HepG2 (cell line): ENCODE results near the gene VWA1.

Experiments
- NR2F1 ChIP-seq, 2 experiments: fragments of 450-650 bp in 1 of 2; formaldehyde crosslinking in 1 of 2; IDR thresholded peaks; 2 replicates each; pipeline versions ENCODE4 v1.5.0 to v1.6.1; 2016 to 2020; ENCODE audit warnings: mild to moderate bottlenecking in 1 of 2, missing compliant biosample characterization in 1 of 2, missing genetic modification reagents in 1 of 2, moderate library complexity in 1 of 2
- SP4 ChIP-seq: sonication (generic); formaldehyde crosslinking; IDR thresholded peaks from 2 replicates; pipeline ENCODE4 v1.8.1; 2023; ENCODE audit warnings: mild to moderate bottlenecking, missing genetic modification reagents
- USF2 ChIP-seq, 2 experiments: sonication (generic) in 1 of 2; formaldehyde crosslinking in 1 of 2; IDR thresholded peaks; 2 replicates each; pipeline versions ENCODE4 v1.5.1 to v1.6.1; 2011 to 2020; ENCODE audit warnings: borderline replicate concordance in 1 of 2, low read depth in 1 of 2, low read length in 1 of 2, mild to moderate bottlenecking in 1 of 2, missing genetic modification reagents in 1 of 2, moderate library complexity in 1 of 2

GRCh38 chr1:1438531-1439381, 3.3 kb downstream of the VWA1 start:
- no peak for TF ChIP-seq SP4 (CRISPR knock-in tag)
- TF ChIP-seq USF2 (IDR thresholded peaks at IDR 0.05; ENCODE audit: low read depth, low read length): no peak
- no peak for TF ChIP-seq USF2 (CRISPR knock-in tag; IDR thresholded peaks at IDR 0.05; ENCODE audit: borderline replicate concordance)
- TF ChIP-seq NR2F1 (CRISPR knock-in tag; IDR thresholded peaks at IDR 0.05): no peak
